Panc1 (cell line): ENCODE results near the gene ANG.

Experiments
- CTCF ChIP-seq: fragments of 450-650 bp; IDR thresholded peaks from 2 replicates; pipeline ENCODE4 v1.5.1; 2017; ENCODE audit warnings: mild to moderate bottlenecking
- POLR2AphosphoS5 ChIP-seq: IDR thresholded peaks from 2 replicates; pipeline ENCODE4 v1.6.1; 2012; ENCODE audit warnings: mild to moderate bottlenecking, low read depth, low read length, moderate library complexity

- TF ChIP-seq CTCF, result no peak
- TF ChIP-seq POLR2AphosphoS5, result no peak
Measured at GRCh38 chr14:20726531-20726930, 38.0 kb downstream of the ANG start.
